A549 treated with Mapracorat at 1 μM for 4 hours (cell line): ENCODE results near the gene ZNF524. TPM values are rescaled to one million over a fixed set of nuclear protein-coding genes. Genes with fewer than 3 reads are reported as not detected.

Experiments
- total RNA-seq: library from RNA; stranded (reverse); fragments of 200-300 nt; extraction: Qiagen RNA extraction; gene quantifications from 5 replicates; pipeline ENCODE4 v1.2.3, GENCODE V29; 2022

The ZNF524 gene, protein sequence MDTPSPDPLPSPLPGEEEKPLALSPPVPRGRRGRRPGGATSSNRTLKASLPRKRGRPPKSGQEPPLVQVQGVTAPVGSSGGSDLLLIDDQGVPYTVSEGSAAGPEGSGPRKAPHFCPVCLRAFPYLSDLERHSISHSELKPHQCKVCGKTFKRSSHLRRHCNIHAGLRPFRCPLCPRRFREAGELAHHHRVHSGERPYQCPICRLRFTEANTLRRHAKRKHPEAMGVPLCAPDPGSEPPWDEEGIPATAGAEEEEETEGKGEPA
- total RNA-seq, result 11.3 to 19.0 TPM (median 17.5 TPM) in 5 replicates

GRCh38 chr19:55599842-55600661, at the start of gene ZNF524:
Gene ZNF524 (plus strand): TSS chr19:55600288. CDS start chr19:55602113, 1,825 bp downstream.

GRCh38 chr19:55580628-55581144, 19.4 kb upstream of the ZNF524 start, which contains the start of gene ZNF579:
Gene ZNF579 (minus strand): TSS chr19:55580848. CDS start chr19:55579639, 1,209 bp downstream.

GRCh38 chr19:55599468-55599841, 633 bp upstream of the ZNF524 start, which contains the start of gene FIZ1:
Gene FIZ1 (minus strand): TSS chr19:55599517. CDS start chr19:55597865, 1,652 bp downstream.

DNA sequence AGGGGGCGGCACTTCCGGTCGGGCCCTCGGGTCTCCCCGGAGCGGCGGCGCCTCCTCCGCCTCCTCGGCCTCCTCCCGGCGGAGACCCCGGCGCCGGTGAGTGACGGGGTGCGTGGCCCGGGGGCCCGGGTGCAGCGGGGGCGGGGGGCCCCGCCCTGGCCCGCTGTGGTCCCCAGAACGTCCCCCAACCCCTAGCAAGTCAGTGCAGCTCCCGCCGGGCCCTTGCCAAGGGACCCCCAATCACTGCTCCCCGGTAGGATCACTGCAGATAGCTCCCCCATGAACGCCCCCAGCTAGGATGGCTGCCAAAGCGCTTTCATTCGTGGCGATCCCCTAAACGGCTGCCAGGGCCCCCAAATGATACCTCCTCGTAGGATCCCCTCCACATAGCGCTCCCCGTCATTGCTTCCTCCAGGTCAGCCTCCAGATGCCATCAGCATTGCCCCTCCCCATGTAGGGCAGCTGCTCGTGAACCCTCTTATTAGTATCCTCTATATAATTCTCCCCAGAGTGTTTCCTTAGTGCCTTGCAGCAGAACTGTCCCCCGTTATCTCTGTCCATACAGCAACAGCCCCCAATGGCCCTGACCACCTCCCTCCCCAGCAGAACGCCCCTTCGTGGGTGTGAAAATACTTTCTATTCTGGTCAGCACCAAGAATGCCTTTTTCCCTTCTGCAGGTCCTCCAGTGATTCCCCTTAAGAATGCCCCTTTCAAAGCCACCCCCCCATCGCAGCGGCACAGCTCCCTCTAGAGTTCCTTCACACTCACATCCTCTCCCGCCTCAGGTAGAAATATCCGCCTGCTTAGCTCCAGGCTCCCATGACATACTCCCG, 5.8 kb downstream of the ZNF524 start, which contains the start of gene ZNF865:
Gene ZNF865, plus strand, starts transcription at position 11 of the 834 bp plus-strand sequence. CDS start 7,972 bp downstream, outside the sequence.

GRCh38 chr19:55624109-55625003, 24.3 kb downstream of the ZNF524 start, which contains the start of gene ZNF784:
Gene ZNF784 (minus strand): TSS chr19:55624566. CDS start chr19:55624561, 5 bp downstream.

DNA sequence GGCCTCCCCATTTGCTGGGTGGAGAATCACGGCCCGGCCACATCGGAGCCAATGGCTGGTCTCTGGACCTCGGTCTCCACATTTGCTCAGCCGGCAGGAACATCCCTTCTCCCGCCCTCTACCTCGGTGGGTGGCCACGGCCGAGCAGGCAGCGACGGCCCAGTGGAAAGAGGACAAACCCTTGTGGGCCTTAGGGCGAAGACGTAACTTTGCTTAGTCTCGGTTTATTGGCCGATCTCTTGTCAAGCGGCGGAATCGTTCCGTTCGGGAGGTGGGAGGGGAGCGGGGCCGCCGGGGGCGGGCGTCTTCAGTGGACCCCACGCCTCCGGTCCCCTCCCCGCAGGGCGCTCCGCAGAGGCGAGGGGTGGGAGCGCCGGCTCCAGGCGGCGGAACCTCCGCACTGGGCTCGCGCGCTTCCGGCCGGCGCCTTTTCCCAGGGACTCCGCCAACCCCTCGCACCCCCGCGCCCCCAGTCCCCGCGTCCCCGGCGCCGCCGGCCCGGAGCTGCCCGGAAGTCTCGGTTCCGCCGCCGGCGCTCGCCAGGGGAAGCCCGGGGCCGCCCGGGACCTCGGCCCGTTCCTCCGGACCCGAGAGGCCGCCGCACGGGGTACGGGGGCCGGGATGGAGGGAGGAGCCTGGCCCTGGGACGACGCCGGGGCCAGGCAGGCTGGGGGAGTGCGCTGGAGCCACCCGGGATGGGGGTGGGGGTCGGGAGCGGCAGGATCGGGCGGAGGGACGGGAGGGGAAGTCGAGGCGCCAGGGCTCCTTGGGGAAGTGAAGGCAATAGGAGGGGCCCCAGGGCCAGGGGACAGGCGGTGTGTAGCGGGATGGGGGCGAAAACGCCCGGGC, 40.7 kb downstream of the ZNF524 start, which contains the start of gene ZNF580:
Gene ZNF580, plus strand, starts transcription at position 426 of the 849 bp plus-strand sequence. CDS start 1,507 bp downstream, outside the sequence.

GRCh38 chr19:55643003-55643886, 43.2 kb downstream of the ZNF524 start, which contains the start of gene ZNF581:
Gene ZNF581 (plus strand): TSS chr19:55643649. CDS start chr19:55644572, 923 bp downstream.

GRCh38 chr19:55647732-55648584, 47.9 kb downstream of the ZNF524 start, which contains the start of gene CCDC106:
Gene CCDC106 (plus strand): TSS chr19:55648212. CDS start chr19:55649047, 835 bp downstream.

Other genes with a start within 250 kb of the ZNF524 start
- gene COX6B2, start 245.6 kb upstream of the ZNF524 start, total RNA-seq, result 0.33 to 4.4 TPM (median 1.0 TPM) in 5 replicates
- gene GARIN5B, start 237.0 kb upstream of the ZNF524 start, total RNA-seq, result 0.05 to 0.22 TPM (median 0.08 TPM) in 5 replicates
- gene IL11, start 229.8 kb upstream of the ZNF524 start, total RNA-seq, result 16.3 to 22.0 TPM (median 18.1 TPM) in 5 replicates
- 1.1 to 2.4 TPM (median 1.5 TPM) in 5 replicates for gene TMEM190, start 223.5 kb upstream of the ZNF524 start, total RNA-seq
- gene TMEM238, start 216.0 kb upstream of the ZNF524 start, total RNA-seq, result 2.5 to 10.7 TPM (median 9.7 TPM) in 5 replicates
- gene RPL28, start 214.4 kb upstream of the ZNF524 start, total RNA-seq, result 2,416 to 3,186 TPM (median 2,701 TPM) in 5 replicates
- 282 to 492 TPM (median 445 TPM) in 5 replicates for gene UBE2S, start 192.5 kb upstream of the ZNF524 start, total RNA-seq
- gene SHISA7, start 157.0 kb upstream of the ZNF524 start, total RNA-seq, result not detected in 5 replicates
- 54.7 to 59.3 TPM (median 58.4 TPM) in 5 replicates for gene ISOC2, start 138.6 kb upstream of the ZNF524 start, total RNA-seq
- gene C19orf85, start 135.5 kb upstream of the ZNF524 start, total RNA-seq, result not detected in 5 replicates
- gene ZNF628, start 123.7 kb upstream of the ZNF524 start, total RNA-seq, result 2.9 to 8.5 TPM (median 5.4 TPM) in 5 replicates
- gene NAT14, start 115.1 kb upstream of the ZNF524 start, total RNA-seq, result 31.7 to 58.5 TPM (median 52.9 TPM) in 5 replicates
- gene SSC5D, start 111.9 kb upstream of the ZNF524 start, total RNA-seq, result 0.53 to 0.93 TPM (median 0.61 TPM) in 5 replicates
- 1.1 to 2.4 TPM (median 1.5 TPM) in 5 replicates for gene SBK2, start 63.2 kb upstream of the ZNF524 start, total RNA-seq
- gene SBK3, start 54.7 kb upstream of the ZNF524 start, total RNA-seq, result 0.81 to 1.9 TPM (median 1.6 TPM) in 5 replicates
- 19.1 to 31.9 TPM (median 29.7 TPM) in 5 replicates for gene ZNF579, start 19.4 kb upstream of the ZNF524 start, total RNA-seq
- gene FIZ1, start 771 bp upstream of the ZNF524 start, total RNA-seq, result 21.6 to 25.3 TPM (median 22.9 TPM) in 5 replicates
- 6.9 to 12.2 TPM (median 11.8 TPM) in 5 replicates for gene ZNF865, start 5.4 kb downstream of the ZNF524 start, total RNA-seq
- 4.0 to 5.9 TPM (median 5.4 TPM) in 5 replicates for gene ZNF784, start 24.3 kb downstream of the ZNF524 start, total RNA-seq
- 28.0 to 53.4 TPM (median 49.3 TPM) in 5 replicates for gene ZNF580, start 40.7 kb downstream of the ZNF524 start, total RNA-seq
- gene ZNF581, start 43.4 kb downstream of the ZNF524 start, total RNA-seq, result 36.8 to 50.0 TPM (median 46.0 TPM) in 5 replicates
- 14.5 to 19.8 TPM (median 18.6 TPM) in 5 replicates for gene CCDC106, start 47.9 kb downstream of the ZNF524 start, total RNA-seq
- gene U2AF2, start 54.7 kb downstream of the ZNF524 start, total RNA-seq, result 258 to 297 TPM (median 278 TPM) in 5 replicates
- gene EPN1, start 74.9 kb downstream of the ZNF524 start, total RNA-seq, result 136 to 211 TPM (median 199 TPM) in 5 replicates
- gene NLRP9, start 138.1 kb downstream of the ZNF524 start, total RNA-seq, result not detected in 5 replicates
- 0.35 to 0.58 TPM (median 0.41 TPM) in 5 replicates for gene RFPL4A, start 158.8 kb downstream of the ZNF524 start, total RNA-seq
- not detected in 5 replicates for gene RFPL4AL1, start 168.8 kb downstream of the ZNF524 start, total RNA-seq
- gene NLRP11, start 231.7 kb downstream of the ZNF524 start, total RNA-seq, result 0.04 TPM in 1 of 5 replicates, not detected in the others
- 0.18 TPM in 1 of 5 replicates, not detected in the others for gene NLRP4, start 236.3 kb downstream of the ZNF524 start, total RNA-seq